ENCODE data around the gene CLCNKA.

DNA sequence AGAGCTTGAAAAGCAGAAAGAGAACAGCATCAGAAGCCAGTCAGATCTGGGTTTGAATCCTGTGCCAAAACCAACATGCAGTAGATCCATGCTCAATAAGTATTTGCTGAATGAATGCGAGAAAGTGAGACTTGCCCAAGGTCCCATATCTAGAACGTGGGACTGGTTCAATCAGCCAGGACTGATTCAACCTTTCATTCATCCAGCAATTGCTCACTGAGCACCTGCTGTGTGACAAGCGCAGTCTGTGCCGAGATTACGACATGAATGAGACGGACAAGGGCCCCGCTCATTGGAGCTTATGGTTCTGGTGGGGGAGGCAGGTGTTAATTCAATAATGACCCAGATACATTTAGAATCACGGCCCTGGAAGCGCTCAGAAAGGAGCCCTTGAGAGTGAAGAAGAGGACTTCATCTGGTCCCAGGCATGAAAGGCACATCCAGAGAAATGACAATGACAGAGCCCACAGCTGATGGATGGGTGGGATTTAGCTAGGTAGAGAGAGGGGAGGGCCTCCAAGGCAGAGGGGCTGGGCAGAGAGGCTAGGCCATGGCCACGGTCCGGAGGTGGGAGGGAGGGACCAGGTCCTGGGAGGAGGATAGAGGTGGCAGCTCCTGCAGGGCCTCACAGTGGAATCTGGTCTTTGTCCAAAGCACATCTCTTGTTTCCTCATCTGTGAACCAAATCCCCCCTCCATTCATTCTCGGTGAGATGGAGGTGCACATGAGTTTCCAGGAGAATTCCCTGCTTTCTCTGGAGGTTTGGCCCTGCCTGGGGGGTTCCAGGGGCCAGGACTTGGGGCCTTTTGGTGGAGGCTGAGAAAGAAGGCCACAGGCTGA, 55.8 kb downstream of the CLCNKA start:
- TF ChIP-seq CTCF (conservative IDR thresholded peaks at IDR 0.05; ENCODE audit: low read length) (no peak), EZH2phosphoT487 (IDR thresholded peaks at IDR 0.05; ENCODE audit: borderline replicate concordance, low read depth, low read length) (no peak)
